ENCODE results near the gene EXO1. TPM values are rescaled to one million over a fixed set of nuclear protein-coding genes. Genes with fewer than 3 reads are reported as not detected.

EXO1 gene
- total RNA-seq, 2 donors from 2014 or later = not detected

DNA sequence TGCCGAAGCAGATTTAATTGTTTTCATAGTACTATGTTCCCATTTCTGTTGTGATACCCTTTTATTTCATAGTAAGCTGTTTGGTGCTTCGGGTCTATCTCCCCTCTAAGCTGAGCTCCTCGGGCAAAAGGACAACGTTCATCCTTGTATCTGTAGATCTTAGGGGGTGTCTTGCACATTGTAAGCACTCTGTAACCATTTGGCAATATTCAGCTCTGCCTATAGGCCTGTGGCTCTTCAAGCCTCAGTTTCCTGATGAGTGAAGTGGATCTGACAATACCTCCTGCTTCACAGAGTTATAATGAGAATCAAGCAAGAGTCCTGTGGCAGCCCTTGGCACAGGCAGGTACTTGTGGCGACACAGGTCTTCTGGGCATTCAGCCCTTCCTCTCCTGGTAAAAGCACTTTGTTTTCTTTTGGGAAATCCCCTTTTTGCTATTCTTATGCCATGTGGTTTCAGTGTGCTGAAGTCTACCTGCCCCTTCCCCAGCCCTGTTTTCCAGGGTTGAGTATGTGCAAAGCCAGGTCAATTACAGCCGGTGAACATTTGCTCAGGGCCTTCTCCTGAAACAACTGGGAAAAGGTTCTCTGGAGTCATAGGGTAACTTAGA is 8.5 kb upstream of the EXO1 start:
- Histone ChIP-seq H3K36me3 (replicated peaks in 1 of 2; ENCODE audit: insufficient read depth in 1 of 2, low read depth in 2 of 2) (no peaks in the 10 kb centered on the region), H3K27me3 (no peaks in the 10 kb centered on the region), H3K4me1 (no peaks in the 10 kb centered on the region), H3K4me3 (no peak overlapping the region), H3K9me3 (no peaks in the 10 kb centered on the region), H3K27ac (no peak overlapping the region)
- intact Hi-C loops (cut with DNase I) = no loop called here
- ATAC-seq = no peak
- no peak for DNase-seq
- WGBS, 2 donors = 74 to 83% methylated on average over 6 of the region's 6 CpGs
- TF ChIP-seq POLR2A (IDR thresholded peaks at IDR 0.05) = no peak
- TF ChIP-seq, protein P1, sequence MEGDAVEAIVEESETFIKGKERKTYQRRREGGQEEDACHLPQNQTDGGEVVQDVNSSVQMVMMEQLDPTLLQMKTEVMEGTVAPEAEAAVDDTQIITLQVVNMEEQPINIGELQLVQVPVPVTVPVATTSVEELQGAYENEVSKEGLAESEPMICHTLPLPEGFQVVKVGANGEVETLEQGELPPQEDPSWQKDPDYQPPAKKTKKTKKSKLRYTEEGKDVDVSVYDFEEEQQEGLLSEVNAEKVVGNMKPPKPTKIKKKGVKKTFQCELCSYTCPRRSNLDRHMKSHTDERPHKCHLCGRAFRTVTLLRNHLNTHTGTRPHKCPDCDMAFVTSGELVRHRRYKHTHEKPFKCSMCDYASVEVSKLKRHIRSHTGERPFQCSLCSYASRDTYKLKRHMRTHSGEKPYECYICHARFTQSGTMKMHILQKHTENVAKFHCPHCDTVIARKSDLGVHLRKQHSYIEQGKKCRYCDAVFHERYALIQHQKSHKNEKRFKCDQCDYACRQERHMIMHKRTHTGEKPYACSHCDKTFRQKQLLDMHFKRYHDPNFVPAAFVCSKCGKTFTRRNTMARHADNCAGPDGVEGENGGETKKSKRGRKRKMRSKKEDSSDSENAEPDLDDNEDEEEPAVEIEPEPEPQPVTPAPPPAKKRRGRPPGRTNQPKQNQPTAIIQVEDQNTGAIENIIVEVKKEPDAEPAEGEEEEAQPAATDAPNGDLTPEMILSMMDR (IDR thresholded peaks at IDR 0.05) = no peak

DNA sequence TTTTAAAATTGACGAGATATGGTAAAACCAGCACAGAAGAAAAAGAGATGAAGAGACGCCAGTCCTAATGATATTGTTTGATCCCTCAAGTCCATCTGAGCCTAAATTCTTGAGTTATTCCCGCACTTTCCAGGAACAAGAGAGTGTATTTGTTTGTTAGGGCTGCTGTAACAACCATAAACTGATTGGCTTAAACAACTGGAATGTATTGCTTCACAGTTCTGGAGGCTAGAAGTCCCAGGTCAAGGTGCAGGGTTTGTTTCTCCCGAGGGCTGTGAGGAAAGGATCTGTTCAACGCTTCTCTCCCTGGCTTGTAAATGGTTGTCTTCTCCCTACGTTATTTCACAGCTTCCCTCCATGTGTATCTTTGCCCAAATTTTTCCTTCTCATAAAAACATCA is 7.8 kb upstream of the EXO1 start:
- H3K27ac ChIP-seq = no peak overlapping the region

DNA sequence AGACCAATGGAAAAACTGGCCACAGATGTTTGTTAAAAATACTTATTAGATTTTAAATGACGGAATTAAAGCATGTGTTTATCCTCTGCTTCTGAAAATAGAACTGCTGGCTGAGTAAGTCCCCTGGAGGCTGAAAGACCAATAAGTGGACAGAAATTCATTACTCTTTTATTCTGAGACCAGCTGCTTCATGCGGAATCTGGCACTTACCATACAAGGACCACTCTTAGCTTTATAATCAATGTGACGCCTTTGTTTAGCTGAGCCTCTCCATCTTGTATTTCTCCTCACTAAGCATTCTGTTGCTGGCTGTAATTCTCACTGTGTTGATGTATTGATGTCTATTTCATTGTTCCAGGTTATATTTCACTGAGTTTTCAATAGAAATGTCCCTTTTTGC is 6.3 kb upstream of the EXO1 start:
- Histone ChIP-seq H3K9me3 (no peaks in the 10 kb centered on the region), H3K4me3 (no peak overlapping the region), H3K27ac (no peak overlapping the region), H3K27me3 (no peaks in the 10 kb centered on the region), H3K36me3 (replicated peaks in 1 of 2; ENCODE audit: insufficient read depth in 1 of 2, low read depth in 2 of 2) (no peaks in the 10 kb centered on the region), H3K4me1 (no peaks in the 10 kb centered on the region)
- intact Hi-C loops (cut with DNase I) = no loop called here
- 80 to 82% methylated on average over 3 of the region's 3 CpGs for WGBS, 2 donors
- ATAC-seq = no peak
- TF ChIP-seq, protein P1 (IDR thresholded peaks at IDR 0.05) = no peak
- no peak for TF ChIP-seq POLR2A (IDR thresholded peaks at IDR 0.05)
- DNase-seq = no peak

More for the DNA sequence above, 7.8 kb upstream of the EXO1 start:
- H3K9me3 ChIP-seq = no peaks in the 10 kb centered on the region
- DNase-seq (no peak), ATAC-seq (no peak)
- TF ChIP-seq, protein P1 (IDR thresholded peaks at IDR 0.05) = no peak
- no peak for TF ChIP-seq POLR2A (IDR thresholded peaks at IDR 0.05)
- H3K4me3 ChIP-seq = no peak overlapping the region
- H3K4me1 ChIP-seq = no peaks in the 10 kb centered on the region
- intact Hi-C loops (cut with DNase I) = no loop called here
- H3K36me3 ChIP-seq (replicated peaks in 1 of 2; ENCODE audit: insufficient read depth in 1 of 2, low read depth in 2 of 2) = no peaks in the 10 kb centered on the region
- no peaks in the 10 kb centered on the region for H3K27me3 ChIP-seq
- WGBS, 2 donors = 71 to 79% methylated on average over 6 of the region's 6 CpGs

DNA sequence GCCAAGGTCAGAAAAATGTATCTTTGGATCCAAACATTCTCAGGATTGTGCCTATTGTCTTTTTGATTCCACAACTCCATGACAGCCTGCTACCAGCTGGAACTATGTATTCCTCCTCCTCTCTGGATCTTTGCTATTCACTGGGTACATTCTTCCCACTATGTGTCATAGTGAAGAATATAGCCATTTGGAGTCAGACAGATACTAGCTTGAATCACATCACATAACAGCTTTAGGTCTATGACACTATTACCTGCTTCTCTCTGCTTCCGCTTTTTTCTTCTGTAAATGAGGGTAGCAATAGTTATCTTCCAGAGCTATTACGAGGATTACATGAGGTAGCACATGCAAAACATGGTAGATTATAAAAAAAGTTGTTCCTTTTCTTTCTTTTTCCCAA is 5.4 kb upstream of the EXO1 start:
- ATAC-seq (no peak), DNase-seq (no peak)
- intact Hi-C loops (cut with DNase I) = no loop called here
- no peaks in the 10 kb centered on the region for H3K36me3 ChIP-seq (replicated peaks in 1 of 2; ENCODE audit: insufficient read depth in 1 of 2, low read depth in 2 of 2)
- no peak overlapping the region for H3K27ac ChIP-seq
- peaks cover 4% of the 10 kb centered on the region for H3K4me1 ChIP-seq
- WGBS, 2 donors = 85 to 94% methylated on average over 2 of the region's 2 CpGs
- H3K4me3 ChIP-seq = no peak overlapping the region
- no peaks in the 10 kb centered on the region for H3K27me3 ChIP-seq
- no peak for TF ChIP-seq POLR2A (IDR thresholded peaks at IDR 0.05)
- TF ChIP-seq, protein P1 (IDR thresholded peaks at IDR 0.05) = no peak
- H3K9me3 ChIP-seq = no peaks in the 10 kb centered on the region

DNA sequence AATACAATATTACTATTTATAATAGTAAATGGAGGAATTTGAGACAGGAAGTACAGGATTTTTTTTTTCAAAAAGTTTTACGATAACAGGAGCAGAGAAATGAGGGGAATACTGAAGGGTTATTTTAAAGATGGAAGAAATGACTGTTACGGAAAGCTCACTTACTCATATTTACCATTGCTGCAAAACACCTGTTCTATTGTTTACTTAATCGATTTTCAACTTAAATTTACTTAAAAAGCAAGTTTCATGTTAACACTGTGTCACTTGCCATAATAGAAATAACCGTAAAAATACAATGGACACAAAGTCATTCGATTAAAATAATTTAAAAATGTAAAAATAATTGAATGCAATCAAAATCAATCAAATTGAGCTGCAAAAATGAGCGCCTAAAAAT is 3.4 kb upstream of the EXO1 start:
- H3K4me3 ChIP-seq = no peak overlapping the region
- WGBS, 2 donors = 19 to 30% methylated on average over 6 of the region's 6 CpGs
- H3K27ac ChIP-seq = no peak overlapping the region
- TF ChIP-seq POLR2A (IDR thresholded peaks at IDR 0.05) = no peak
- TF ChIP-seq, protein P1 (IDR thresholded peaks at IDR 0.05) = no peak
- no peaks in the 10 kb centered on the region for H3K36me3 ChIP-seq (replicated peaks in 1 of 2; ENCODE audit: insufficient read depth in 1 of 2, low read depth in 2 of 2)
- ATAC-seq (no peak), DNase-seq (no peak)
- H3K27me3 ChIP-seq = no peaks in the 10 kb centered on the region
- peaks cover 12% of the 10 kb centered on the region for H3K4me1 ChIP-seq
- H3K9me3 ChIP-seq = no peaks in the 10 kb centered on the region
- intact Hi-C loops (cut with DNase I) = no loop called here
